A549 (cell line): ENCODE measurements around the gene MCRIP1. TPM values are rescaled to one million over a fixed set of nuclear protein-coding genes. Genes with fewer than 3 reads are reported as not detected.
A peak's percentile ranks its signal among the peaks of the same experiment; 100 is the strongest.

Source experiments
- ATAC-seq, 2 experiments: fragments of 200-7000 bp in 1 of 2; fragments of >200 bp in 1 of 2; cut with Nextera tagmentation in 1 of 2; cut with Tn5 transposase in 1 of 2; 3 replicates each; pipeline versions ENCODE4 v1.8.0 to v1.9.1; 2018 to 2020; ENCODE audit warnings: mild to moderate bottlenecking in 1 of 2, moderate library complexity in 1 of 2
- CTCF ChIA-PET: fragments of 300-600 bp; sonication (Branson Sonifier 250); formaldehyde crosslinking; extraction: SDS; loops from one replicate; lab custom pipeline; 2021; ENCODE audit warnings: antibody characterized with exemption, inconsistent platforms; lab: Yijun Ruan, JAX
- POLR2A ChIA-PET: fragments of 350-600 bp; formaldehyde crosslinking; extraction: SDS; loops from one replicate; lab custom pipeline; 2021; ENCODE audit warnings: antibody characterized with exemption, inconsistent platforms; lab: Yijun Ruan, JAX
- DNase-seq, 2 experiments: peaks; one replicate each; pipeline versions ENCODE4 v3.0.0 to v3.0.0-alpha.2; 2011 to 2016; ENCODE audit warnings: low read depth in 1 of 2, low spot score in 1 of 2
- FAIRE-seq: peaks from 2 replicates; lab custom pipeline; 2011; peaks lifted over from hg19 to GRCh38; lab: Jason Lieb, UNC
- H3K27ac ChIP-seq, 2 experiments: fragments of >200 bp; sonication (Bioruptor Twin); formaldehyde crosslinking; 3 replicates each; pipeline ENCODE4 v1.5.1; 2016 to 2017
- H3K4me1 ChIP-seq: fragments of >200 bp; sonication (Bioruptor Twin); formaldehyde crosslinking; 3 replicates; pipeline ENCODE4 v1.6.1; 2016
- H3K4me2 ChIP-seq: fragments of >200 bp; sonication (Bioruptor Twin); formaldehyde crosslinking; 3 replicates; pipeline ENCODE4 v1.6.1; 2016
- H3K4me3 ChIP-seq: fragments of >200 bp; sonication (Bioruptor Twin); formaldehyde crosslinking; 3 replicates; pipeline ENCODE4 v1.5.1; 2016
- H3K9me3 ChIP-seq: fragments of >200 bp; sonication (Bioruptor Twin); formaldehyde crosslinking; 3 replicates; pipeline ENCODE4 v1.6.1; 2016
- CBX2 ChIP-seq: fragments of 200-600 bp; sonication (generic); IDR thresholded peaks from 2 replicates; pipeline ENCODE4 v1.6.1; 2016; ENCODE audit warnings: low read depth, mild to moderate bottlenecking, borderline replicate concordance
- CEBPB ChIP-seq, 2 experiments: fragments of >200 bp in 1 of 2; sonication (Bioruptor Twin) in 1 of 2; formaldehyde crosslinking in 1 of 2; IDR thresholded peaks; 2 replicates each; pipeline ENCODE4 v1.6.1; 2012 to 2016
- CHD4 ChIP-seq: fragments of 200-600 bp; sonication (generic); IDR thresholded peaks from 2 replicates; pipeline ENCODE4 v1.6.1; 2016; ENCODE audit warnings: antibody characterized with exemption, mild to moderate bottlenecking, borderline replicate concordance
- EHMT2 ChIP-seq: fragments of 200-600 bp; sonication (generic); IDR thresholded peaks from 2 replicates; pipeline ENCODE4 v1.6.1; 2016; ENCODE audit warnings: antibody characterized with exemption, low read depth, mild to moderate bottlenecking, moderate library complexity
- ESRRA ChIP-seq: fragments of 150-350 bp; IDR thresholded peaks from 2 replicates; pipeline ENCODE4 v1.6.1; 2014; ENCODE audit warnings: mild to moderate bottlenecking, low read length, borderline replicate concordance
- FOSB ChIP-seq: fragments of 250-450 bp; sonication (Bioruptor Pico); IDR thresholded peaks from 2 replicates; pipeline ENCODE4 v1.5.0; 2020; ENCODE audit warnings: mild to moderate bottlenecking, moderate library complexity
- FOSL2 ChIP-seq, 2 experiments: fragments of 450-650 bp in 1 of 2; fragments of >200 bp in 1 of 2; sonication (Bioruptor Twin) in 1 of 2; formaldehyde crosslinking; IDR thresholded peaks; 2 replicates each; pipeline versions ENCODE4 v1.5.0 to v1.6.1; 2016 to 2020; ENCODE audit warnings: mild to moderate bottlenecking in 1 of 2, moderate library complexity in 1 of 2
- GATA3 ChIP-seq: IDR thresholded peaks from 2 replicates; pipeline ENCODE4 v1.6.1; 2012; ENCODE audit warnings: borderline replicate concordance
- HDAC2 ChIP-seq: fragments of 200-600 bp; sonication (generic); IDR thresholded peaks from 2 replicates; pipeline ENCODE4 v1.6.1; 2016
- JUNB ChIP-seq: fragments of >200 bp; sonication (Bioruptor Twin); formaldehyde crosslinking; IDR thresholded peaks from 2 replicates; pipeline ENCODE4 v1.6.1; 2016
- KDM1A ChIP-seq: fragments of 200-600 bp; sonication (generic); IDR thresholded peaks from 2 replicates; pipeline ENCODE4 v1.6.1; 2016; ENCODE audit warnings: low read depth, mild to moderate bottlenecking
- MAZ ChIP-seq: fragments of 150-350 bp; IDR thresholded peaks from 2 replicates; pipeline ENCODE4 v1.6.1; 2014; ENCODE audit warnings: antibody characterized with exemption, low read depth, low read length, borderline replicate concordance
- PHF8 ChIP-seq: fragments of 200-600 bp; sonication (generic); IDR thresholded peaks from 2 replicates; pipeline ENCODE4 v1.6.1; 2016; ENCODE audit warnings: low read depth, mild to moderate bottlenecking, antibody characterized with exemption, moderate library complexity, borderline replicate concordance
- RARB ChIP-seq: fragments of 250-450 bp; sonication (Bioruptor Pico); IDR thresholded peaks from 2 replicates; pipeline ENCODE4 v1.8.0; 2021; ENCODE audit warnings: mild to moderate bottlenecking, moderate library complexity
- RNF2 ChIP-seq: fragments of 200-600 bp; sonication (generic); IDR thresholded peaks from 2 replicates; pipeline ENCODE4 v1.6.1; 2016; ENCODE audit warnings: low read depth, mild to moderate bottlenecking, antibody characterized with exemption, moderate library complexity, borderline replicate concordance
- ZC3H11A ChIP-seq: fragments of 450-650 bp; IDR thresholded peaks from 2 replicates; pipeline ENCODE4 v1.6.1; 2014; ENCODE audit warnings: antibody characterized with exemption, mild to moderate bottlenecking
- ZNF302 ChIP-seq: fragments of 250-450 bp; sonication (Bioruptor Pico); IDR thresholded peaks from 2 replicates; pipeline ENCODE4 v1.9.0; 2021; ENCODE audit warnings: inconsistent platforms, mild to moderate bottlenecking, moderate library complexity
- ZSCAN20 ChIP-seq: fragments of 250-450 bp; sonication (Bioruptor Pico); IDR thresholded peaks from 2 replicates; pipeline ENCODE4 v1.8.0; 2022; ENCODE audit warnings: mild to moderate bottlenecking, moderate library complexity
- WGBS: methylation state at CpG from one replicate; pipeline ENCODE4 v1.1.6; 2017; ENCODE audit errors: missing lambda C conversion rate; 5-methylcytosine and 5-hydroxymethylcytosine counted together
- polyA plus RNA-seq, 4 experiments: library from polyadenylated mRNA; depleted of rRNA in 3 of 4; stranded (reverse); fragments of >200 nt; fragmentation: RNase III in 1 of 4; extraction: RNeasy Plus Mini Kit Qiagen cat#74134 plus additional on column Dnase treatment in 1 of 4; gene quantifications; 2 replicates in 3 of 4; 3 replicates in 1 of 4; pipeline ENCODE4 v1.2.3, GENCODE V29; 2011 to 2017
- TF ChIP-seq, protein P1 (sequence below): fragments of >200 bp; sonication (Bioruptor Twin); formaldehyde crosslinking; IDR thresholded peaks from 3 replicates; pipeline ENCODE4 v1.5.1; 2016
- TF ChIP-seq, protein P2 (sequence below): fragments of 450-650 bp; IDR thresholded peaks from 2 replicates; pipeline ENCODE4 v1.6.1; 2014; ENCODE audit warnings: antibody characterized with exemption
- TF ChIP-seq, protein P3 (sequence below): fragments of >200 bp; sonication (Bioruptor Twin); formaldehyde crosslinking; IDR thresholded peaks from 3 replicates; pipeline ENCODE4 v1.6.1; 2016
- TF ChIP-seq, protein P4 (sequence below): fragments of 200-600 bp; sonication (generic); IDR thresholded peaks from 2 replicates; pipeline ENCODE4 v1.6.1; 2016; ENCODE audit warnings: antibody characterized with exemption, mild to moderate bottlenecking, moderate library complexity

MCRIP1 gene
- polyA plus RNA-seq, 2 of the 4 experiments (the other 2 are of a cell fraction), result 32.0 to 51.0 TPM

DNA sequence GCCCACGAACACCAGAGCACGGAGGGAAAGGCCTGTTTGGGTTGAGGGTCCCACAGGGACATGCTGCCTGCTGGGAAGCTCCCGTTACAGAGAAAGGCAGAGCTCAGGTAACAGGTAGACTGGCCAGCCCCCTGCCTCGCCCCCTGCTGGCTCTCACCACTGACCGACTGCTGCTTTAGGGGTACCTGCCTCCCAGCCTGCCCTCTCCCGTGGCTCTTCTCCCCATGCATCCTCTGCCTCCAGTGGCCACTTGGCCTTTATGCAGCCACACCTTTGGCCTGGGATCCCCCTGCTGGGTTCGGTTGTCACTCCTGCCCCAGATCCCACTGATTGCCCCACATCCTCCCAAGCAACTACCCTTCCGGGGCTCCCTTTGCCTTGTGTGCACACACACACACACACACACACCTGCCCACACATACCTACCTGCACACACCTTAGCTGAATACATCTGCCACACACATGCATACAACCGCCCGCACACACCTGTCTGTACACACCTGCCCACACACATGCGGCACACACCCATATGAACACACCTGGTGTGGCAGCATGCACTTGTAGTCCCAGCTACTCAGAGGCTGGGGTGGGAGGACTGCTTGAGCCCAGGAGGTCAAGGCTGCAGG lies 7.1 kb downstream of the MCRIP1 start:
- ChIA-PET CTCF (interaction anchor here (0.6 to 3.4 kb wide), 9 partner anchors 12 to 134 kb away, joined by 3 to 14 read pairs (median 5); no protein-coding TSS in a partner anchor), POLR2A (no interaction called here)
- ATAC-seq (peak in 1 of 2 experiments; percentile 11; a peak in 2 of 6 replicates), FAIRE-seq (no peak), DNase-seq (no peak)
- WGBS, result 79% methylated on average over 11 of the region's 11 CpGs
- H3K4me1 ChIP-seq, result peaks cover 13% of the 10 kb centered on the region
- H3K4me3 ChIP-seq, result no peak overlapping the region
- H3K9me3 ChIP-seq, result no peaks in the 10 kb centered on the region
- H3K4me2 ChIP-seq, result no peak overlapping the region
- no peak for TF ChIP-seq EHMT2
- no peak for TF ChIP-seq ESRRA
- TF ChIP-seq, protein P1, sequence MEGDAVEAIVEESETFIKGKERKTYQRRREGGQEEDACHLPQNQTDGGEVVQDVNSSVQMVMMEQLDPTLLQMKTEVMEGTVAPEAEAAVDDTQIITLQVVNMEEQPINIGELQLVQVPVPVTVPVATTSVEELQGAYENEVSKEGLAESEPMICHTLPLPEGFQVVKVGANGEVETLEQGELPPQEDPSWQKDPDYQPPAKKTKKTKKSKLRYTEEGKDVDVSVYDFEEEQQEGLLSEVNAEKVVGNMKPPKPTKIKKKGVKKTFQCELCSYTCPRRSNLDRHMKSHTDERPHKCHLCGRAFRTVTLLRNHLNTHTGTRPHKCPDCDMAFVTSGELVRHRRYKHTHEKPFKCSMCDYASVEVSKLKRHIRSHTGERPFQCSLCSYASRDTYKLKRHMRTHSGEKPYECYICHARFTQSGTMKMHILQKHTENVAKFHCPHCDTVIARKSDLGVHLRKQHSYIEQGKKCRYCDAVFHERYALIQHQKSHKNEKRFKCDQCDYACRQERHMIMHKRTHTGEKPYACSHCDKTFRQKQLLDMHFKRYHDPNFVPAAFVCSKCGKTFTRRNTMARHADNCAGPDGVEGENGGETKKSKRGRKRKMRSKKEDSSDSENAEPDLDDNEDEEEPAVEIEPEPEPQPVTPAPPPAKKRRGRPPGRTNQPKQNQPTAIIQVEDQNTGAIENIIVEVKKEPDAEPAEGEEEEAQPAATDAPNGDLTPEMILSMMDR, result 0 out of 3 replicates have a peak, but pooled peaks have one; percentile 13
- no peak for TF ChIP-seq PHF8
- no peak overlapping the region for H3K27ac ChIP-seq

DNA sequence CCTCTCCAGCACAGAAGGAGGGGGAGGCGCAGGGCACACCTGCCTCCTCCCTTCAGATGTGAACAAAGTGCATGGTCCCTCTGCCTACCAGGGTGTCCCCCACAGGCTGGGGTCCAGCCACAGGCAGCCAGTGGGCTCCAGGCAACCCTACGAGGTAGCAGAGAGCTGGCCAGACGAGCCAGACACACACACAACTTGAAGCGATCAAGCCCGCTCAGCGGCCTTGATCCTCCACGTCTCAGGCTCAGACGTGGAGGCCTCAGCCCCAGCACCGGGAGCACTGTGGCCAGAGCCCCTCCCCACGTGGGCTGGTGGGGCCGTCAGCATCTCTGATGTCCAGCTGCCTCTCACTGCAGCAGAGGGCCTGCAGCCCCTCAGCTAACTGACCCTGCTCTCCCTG lies 8.5 kb downstream of the MCRIP1 start:
- DNase-seq (no peak), ATAC-seq (no peak)
- Histone ChIP-seq H3K27ac (no peak overlapping the region), H3K4me3 (no peak overlapping the region), H3K9me3 (no peaks in the 10 kb centered on the region), H3K4me2 (no peak overlapping the region)
- CTCF ChIA-PET, result interaction anchor here (0.6 to 3.3 kb wide), 6 partner anchors 12 to 135 kb away, joined by 3 to 14 read pairs (median 4); no protein-coding TSS in a partner anchor
- 74% methylated on average over 10 of the region's 11 CpGs for WGBS
- TF ChIP-seq JUNB, result no peak
- no peak for TF ChIP-seq ZSCAN20 (CRISPR knock-in tag)
- no peak for TF ChIP-seq HDAC2
- TF ChIP-seq, protein P2, sequence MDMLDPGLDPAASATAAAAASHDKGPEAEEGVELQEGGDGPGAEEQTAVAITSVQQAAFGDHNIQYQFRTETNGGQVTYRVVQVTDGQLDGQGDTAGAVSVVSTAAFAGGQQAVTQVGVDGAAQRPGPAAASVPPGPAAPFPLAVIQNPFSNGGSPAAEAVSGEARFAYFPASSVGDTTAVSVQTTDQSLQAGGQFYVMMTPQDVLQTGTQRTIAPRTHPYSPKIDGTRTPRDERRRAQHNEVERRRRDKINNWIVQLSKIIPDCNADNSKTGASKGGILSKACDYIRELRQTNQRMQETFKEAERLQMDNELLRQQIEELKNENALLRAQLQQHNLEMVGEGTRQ, result no peak
- no peak for TF ChIP-seq RNF2
- no peak for TF ChIP-seq ZNF302
- no peak for TF ChIP-seq FOSL2 (IDR thresholded peaks at IDR 0.05)
- TF ChIP-seq FOSL2 (CRISPR knock-in tag; IDR thresholded peaks at IDR 0.05), result no peak
- TF ChIP-seq, protein P3, sequence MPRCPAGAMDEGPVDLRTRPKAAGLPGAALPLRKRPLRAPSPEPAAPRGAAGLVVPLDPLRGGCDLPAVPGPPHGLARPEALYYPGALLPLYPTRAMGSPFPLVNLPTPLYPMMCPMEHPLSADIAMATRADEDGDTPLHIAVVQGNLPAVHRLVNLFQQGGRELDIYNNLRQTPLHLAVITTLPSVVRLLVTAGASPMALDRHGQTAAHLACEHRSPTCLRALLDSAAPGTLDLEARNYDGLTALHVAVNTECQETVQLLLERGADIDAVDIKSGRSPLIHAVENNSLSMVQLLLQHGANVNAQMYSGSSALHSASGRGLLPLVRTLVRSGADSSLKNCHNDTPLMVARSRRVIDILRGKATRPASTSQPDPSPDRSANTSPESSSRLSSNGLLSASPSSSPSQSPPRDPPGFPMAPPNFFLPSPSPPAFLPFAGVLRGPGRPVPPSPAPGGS, result no peak
- TF ChIP-seq ZC3H11A, result no peak
- TF ChIP-seq, all 56 proteins: peak for 0
- H3K4me1 ChIP-seq, result peaks cover 13% of the 10 kb centered on the region
- POLR2A ChIA-PET, result interaction anchor here (1.3 kb wide), 1 partner anchor 9 kb away, joined by 3 read pairs; the partner anchor contains the start of gene MCRIP1
- no peak for FAIRE-seq

DNA sequence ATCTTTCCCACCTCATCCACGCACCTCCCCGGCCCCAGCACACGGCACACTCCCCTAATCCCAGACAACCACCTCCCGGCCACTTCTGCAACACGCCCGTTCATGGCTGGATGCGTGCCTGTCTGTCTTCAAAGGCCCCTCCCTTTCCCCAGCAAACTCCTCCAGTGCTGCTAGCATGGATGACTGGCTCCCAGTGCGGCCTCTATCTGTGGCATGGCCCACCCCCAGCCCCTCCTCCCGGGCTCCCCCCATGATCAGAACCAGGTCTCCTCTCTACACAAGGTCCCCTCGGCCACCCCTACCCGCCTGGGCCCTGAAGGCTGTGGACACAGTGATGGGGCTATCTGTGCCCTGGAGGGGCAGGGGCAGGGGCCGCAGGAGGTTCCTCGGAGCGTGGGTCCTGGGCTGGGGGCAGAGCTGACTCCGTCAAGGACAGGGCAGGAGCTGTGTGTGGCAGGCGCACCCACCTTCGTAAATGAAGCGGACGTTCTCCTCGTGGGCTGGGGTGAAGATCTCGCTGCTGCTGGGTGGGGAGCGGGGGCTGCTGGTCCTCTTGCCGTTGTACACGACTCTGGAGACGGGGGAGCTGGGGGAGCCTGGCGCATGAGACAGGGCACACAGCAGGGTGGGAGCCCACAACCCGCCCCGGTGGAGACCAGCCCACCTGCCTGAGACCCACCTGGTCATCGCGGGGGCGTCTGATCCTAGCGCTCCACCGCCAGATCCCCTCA lies 9.1 kb downstream of the MCRIP1 start:
- no peak for DNase-seq
- CTCF ChIA-PET, result interaction anchor here (1.3 to 3.3 kb wide), 4 partner anchors 11 to 45 kb away, joined by 3 to 24 read pairs (median 8); no protein-coding TSS in a partner anchor
- Histone ChIP-seq H3K9me3 (no peaks in the 10 kb centered on the region), H3K4me2 (no peak overlapping the region), H3K27ac (no peak overlapping the region), H3K4me3 (no peak overlapping the region), H3K4me1 (peaks cover 13% of the 10 kb centered on the region)
- ATAC-seq, result no peak
- POLR2A ChIA-PET, result interaction anchor here (1.3 kb wide), 2 partner anchors 9 kb away, joined by 3 read pairs; partner anchors contain the start of gene MCRIP1
- FAIRE-seq, result no peak
- 87% methylated on average over 27 of the region's 33 CpGs for WGBS
- TF ChIP-seq, protein P4, sequence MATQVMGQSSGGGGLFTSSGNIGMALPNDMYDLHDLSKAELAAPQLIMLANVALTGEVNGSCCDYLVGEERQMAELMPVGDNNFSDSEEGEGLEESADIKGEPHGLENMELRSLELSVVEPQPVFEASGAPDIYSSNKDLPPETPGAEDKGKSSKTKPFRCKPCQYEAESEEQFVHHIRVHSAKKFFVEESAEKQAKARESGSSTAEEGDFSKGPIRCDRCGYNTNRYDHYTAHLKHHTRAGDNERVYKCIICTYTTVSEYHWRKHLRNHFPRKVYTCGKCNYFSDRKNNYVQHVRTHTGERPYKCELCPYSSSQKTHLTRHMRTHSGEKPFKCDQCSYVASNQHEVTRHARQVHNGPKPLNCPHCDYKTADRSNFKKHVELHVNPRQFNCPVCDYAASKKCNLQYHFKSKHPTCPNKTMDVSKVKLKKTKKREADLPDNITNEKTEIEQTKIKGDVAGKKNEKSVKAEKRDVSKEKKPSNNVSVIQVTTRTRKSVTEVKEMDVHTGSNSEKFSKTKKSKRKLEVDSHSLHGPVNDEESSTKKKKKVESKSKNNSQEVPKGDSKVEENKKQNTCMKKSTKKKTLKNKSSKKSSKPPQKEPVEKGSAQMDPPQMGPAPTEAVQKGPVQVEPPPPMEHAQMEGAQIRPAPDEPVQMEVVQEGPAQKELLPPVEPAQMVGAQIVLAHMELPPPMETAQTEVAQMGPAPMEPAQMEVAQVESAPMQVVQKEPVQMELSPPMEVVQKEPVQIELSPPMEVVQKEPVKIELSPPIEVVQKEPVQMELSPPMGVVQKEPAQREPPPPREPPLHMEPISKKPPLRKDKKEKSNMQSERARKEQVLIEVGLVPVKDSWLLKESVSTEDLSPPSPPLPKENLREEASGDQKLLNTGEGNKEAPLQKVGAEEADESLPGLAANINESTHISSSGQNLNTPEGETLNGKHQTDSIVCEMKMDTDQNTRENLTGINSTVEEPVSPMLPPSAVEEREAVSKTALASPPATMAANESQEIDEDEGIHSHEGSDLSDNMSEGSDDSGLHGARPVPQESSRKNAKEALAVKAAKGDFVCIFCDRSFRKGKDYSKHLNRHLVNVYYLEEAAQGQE, result no peak
- TF ChIP-seq CHD4, result no peak
- TF ChIP-seq GATA3, result no peak
- no peak for TF ChIP-seq RARB (CRISPR knock-in tag)
- TF ChIP-seq CBX2, result no peak
- TF ChIP-seq CEBPB (IDR thresholded peaks at IDR 0.05), result no peak
- no peak for TF ChIP-seq MAZ
- TF ChIP-seq KDM1A, result no peak
- TF ChIP-seq FOSB (CRISPR knock-in tag), result no peak
